Right renal pelvis (tissue), 4 donors: ENCODE data around the gene MFAP1. TPM values are rescaled to one million over a fixed set of nuclear protein-coding genes. Genes with fewer than 3 reads are reported as not detected.

ENCODE experiments used
- DNase-seq, 4 donors: peaks; one replicate each; pipeline ENCODE4 v3.0.0-alpha.2; 2013; ENCODE audit warnings: low read depth in 4 of 4, low spot score in 3 of 4, missing footprints in 1 of 4
- polyA plus RNA-seq, 4 donors: library from polyadenylated mRNA; unstranded; fragments of 120-200 nt; gene quantifications; one replicate each; pipeline ENCODE4 v1.2.1, GENCODE V29; 2013; ENCODE audit not compliant: insufficient read length in 4 of 4

MFAP1 gene
- polyA plus RNA-seq, 4 donors: 63.6 to 69.5 (median 67.2) TPM

DNA sequence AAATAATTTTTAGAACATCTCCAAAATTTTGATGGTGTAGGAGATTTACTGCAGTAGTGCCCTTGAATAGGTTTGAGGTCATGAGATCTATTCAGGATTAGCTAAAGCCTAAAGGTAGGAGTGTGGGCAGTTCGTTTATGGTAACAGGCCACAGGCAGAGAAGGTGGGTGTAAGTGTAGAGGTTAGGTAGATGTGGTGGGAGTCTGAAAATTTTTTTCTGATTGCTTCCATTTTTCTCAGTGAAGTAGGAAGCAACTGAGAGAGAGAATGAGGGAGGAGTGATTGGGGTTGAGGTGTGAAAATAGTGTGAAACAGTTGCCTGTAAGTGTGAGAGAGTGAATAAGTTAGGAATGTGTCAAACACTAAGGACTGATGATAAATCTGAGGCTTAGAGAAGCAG is 45.5 kb downstream of the MFAP1 start:
- DNase-seq: no peak

DNA sequence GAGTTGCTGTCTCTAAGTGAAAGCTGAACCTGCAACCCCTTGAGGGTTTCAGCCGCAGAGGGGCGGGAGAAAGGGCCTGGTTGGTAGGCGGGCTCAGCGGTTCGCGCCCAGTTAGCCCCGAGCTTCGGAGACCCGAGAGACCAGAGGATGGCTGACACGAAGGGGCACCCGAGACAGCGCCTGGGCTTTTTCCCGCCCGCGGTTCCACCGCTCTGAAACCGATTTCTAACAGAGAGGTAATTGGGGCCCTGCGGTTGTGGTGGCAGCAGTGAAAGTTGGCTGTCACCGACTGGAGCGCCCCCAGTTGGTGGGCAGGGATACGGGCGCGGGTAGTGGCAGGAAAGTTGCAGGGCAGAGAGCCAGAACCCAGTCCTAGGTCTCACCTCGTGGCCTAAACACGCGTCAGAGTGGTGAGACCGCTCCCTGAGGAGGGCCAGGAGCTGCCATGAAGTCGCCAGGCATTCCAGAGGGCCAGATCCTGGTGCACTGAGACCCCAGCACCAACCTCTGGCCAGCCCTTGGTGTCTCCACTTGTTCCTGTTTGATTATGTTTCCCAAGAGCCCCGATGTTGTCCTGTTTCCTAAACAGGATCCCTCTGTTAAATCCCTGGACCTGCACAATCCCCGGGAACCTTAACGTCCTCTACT is 47.1 kb downstream of the MFAP1 start:
- peak in 1 of 4 donors; percentile 57 for DNase-seq

- no peak for DNase-seq
Measured at GRCh38 chr15:43776718-43777266, 47.7 kb downstream of the MFAP1 start, which contains the start of gene ELL3. Gene ELL3, minus strand, starts transcription at chr15:43776966. Its CDS starts 65 bp downstream, at chr15:43776901.

GRCh38 chr15:43776101-43776717 is 48.3 kb downstream of the MFAP1 start:
- DNase-seq: no peak

DNA sequence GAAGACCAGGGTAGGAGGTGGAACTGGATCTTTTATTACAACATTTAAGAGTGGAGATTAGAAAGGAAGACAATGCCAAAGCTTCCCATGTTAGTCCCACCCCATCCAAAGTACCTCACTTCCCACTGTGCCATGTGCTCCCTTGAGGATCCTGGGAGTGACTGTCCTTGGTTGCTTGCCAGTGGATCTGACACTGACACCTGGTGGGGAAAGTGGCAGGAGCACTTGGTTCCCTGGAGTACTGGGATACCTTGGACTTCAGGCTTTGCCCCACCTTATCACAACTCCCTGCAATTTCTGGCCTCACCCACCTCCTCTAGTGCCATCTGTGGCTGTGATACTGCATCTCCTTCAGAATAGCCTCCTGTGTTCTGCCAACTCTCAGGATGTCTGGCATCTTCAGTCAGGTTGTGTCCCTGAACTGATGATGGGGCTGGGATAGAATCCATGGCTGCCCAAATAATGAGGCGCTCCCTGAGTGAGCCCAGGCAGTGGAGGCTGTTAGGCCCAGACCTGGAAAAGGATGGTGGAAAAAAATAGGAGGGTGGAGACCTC is 49.0 kb downstream of the MFAP1 start:
- no peak for DNase-seq

GRCh38 chr15:43774062-43774461 is 50.4 kb downstream of the MFAP1 start:
- DNase-seq: no peak

DNA sequence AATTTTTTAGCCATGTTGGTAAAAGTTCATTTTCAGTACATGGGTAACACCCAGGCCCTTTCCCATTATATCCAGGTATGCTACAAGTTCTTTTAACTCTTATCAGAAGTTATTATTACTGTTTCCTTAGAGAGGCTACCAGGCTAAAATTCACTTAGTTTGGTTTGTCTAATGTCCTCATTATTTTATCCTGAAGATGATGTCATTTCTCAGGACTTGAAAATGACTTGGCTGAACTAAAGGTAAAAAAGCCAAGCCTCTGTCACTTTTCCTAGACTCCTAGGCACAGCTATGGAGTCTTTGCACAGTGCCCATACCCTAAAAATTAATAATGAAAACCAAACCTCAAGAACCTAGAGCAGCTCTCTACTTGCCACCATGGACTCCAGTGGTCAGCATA is 51.9 kb downstream of the MFAP1 start:
- DNase-seq: no peak

DNA sequence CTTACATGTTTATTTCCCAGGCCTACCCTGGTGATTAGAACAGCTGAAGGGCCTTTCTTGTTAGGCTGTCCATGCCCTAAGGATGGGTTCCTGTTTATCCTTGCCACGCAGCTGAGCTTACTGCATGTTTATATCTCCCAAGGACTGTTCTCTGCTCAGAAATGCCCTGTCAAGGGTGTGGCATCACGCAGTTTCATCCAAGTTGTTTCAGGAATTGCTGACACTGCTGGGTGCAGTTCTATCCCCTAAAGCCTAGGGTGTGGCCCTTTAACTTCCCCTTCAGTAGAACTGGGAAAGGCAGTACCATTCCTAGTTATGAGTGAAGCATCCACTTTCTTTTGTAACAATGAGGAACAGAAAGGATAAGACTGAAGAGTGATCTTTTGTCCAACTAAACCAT is 52.7 kb downstream of the MFAP1 start:
- no peak for DNase-seq

DNA sequence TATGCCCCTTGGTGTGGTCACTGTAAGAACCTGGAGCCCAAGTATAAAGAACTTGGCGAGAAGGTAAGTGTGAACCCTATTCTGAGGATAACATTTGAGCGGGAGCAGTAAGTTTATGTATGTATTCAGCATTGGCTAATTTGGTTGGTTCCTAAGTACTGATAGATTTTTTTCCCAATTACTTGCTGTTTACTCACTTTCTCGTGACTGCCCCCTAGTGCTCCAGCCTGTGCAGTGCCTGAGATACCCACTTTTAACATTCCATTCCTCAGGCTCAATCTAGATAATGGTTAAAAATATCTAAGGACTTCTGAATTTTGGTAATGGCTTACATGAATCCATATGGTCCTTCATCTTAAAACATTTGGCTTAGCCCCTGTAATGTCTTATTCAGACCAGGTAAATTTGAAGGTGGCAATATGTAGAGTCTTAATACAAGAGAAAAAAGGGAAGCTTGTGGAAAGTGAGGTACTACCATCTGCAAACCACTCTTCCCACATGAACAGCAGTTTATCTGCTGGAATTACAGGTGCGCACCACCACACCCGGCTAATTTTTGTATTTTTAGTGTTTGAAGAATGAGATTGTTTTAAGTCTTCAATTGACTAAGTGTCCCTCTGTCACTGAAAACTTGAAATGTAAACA is 54.8 kb downstream of the MFAP1 start:
- no peak for DNase-seq

DNA sequence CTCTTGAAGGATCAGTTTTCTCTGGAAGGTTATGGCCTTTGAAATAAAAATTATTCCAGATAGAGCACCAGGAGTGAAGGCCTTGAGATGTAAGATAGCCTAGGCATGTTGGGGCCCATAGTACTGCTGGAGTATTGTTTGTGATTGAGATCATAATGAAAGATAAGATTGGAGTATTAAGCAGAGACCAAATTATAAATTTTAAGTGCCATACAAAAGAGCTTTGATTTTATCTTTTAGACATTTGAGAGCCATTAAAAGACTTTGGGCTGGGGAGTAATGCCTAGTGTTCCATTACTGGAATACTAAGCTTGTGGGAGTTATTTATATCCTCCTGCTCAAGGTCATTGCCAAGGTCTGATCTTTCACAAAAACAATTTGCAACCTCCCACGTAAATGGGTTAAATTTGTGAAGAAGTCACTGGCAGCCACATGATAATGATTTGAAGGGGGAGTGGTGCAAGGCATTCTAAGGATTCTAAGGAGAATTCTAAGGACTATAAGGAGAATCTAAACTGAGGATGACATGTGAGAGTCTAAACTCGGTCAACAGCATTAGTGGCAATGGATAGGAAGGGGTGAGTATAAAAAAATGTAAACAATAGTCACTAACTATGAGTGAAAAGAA is 60.6 kb downstream of the MFAP1 start:
- no peak for DNase-seq

DNA sequence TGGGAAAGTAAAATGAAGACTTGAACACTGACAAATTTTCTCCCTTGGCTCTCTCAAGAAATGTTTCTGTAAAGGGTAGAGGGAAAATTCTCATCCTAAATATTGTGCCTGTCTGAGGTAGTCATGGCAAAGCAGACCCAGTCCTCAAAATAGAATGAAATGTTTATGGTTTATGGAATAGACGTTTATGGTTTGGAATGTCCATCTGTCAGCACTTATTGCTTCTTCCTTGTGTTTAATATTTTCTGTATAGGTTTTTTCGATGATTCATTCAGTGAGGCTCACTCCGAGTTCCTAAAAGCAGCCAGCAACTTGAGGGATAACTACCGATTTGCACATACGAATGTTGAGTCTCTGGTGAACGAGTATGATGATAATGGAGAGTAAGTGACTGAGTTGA is 61.7 kb downstream of the MFAP1 start:
- no peak for DNase-seq

Other genes with a start within 250 kb of the MFAP1 start
- gene PPIP5K1, start 234.5 kb downstream of the MFAP1 start, polyA plus RNA-seq: 10 to 100 TPM; 19.3 to 24.8 (median 22.8) TPM
- gene CKMT1B, start 230.7 kb downstream of the MFAP1 start, polyA plus RNA-seq: 1 to 10 TPM; 2.5 to 4.2 (median 3.1) TPM
- 1 to 10 TPM in 2 of 4 donors, under 1 TPM in 2; 0.35 to 1.7 (median 0.92) TPM for gene STRC, start 205.9 kb downstream of the MFAP1 start, polyA plus RNA-seq
- 1 to 10 TPM; 2.1 to 6.9 (median 4.2) TPM for gene CATSPER2, start 175.8 kb downstream of the MFAP1 start, polyA plus RNA-seq
- 1 to 10 TPM in 3 of 4 donors, under 1 TPM in 1; 0.84 to 3.1 (median 1.7) TPM for gene CKMT1A, start 130.8 kb downstream of the MFAP1 start, polyA plus RNA-seq
- 100 to 1,000 TPM; 595 to 674 (median 634) TPM for gene PDIA3, start 78.3 kb downstream of the MFAP1 start, polyA plus RNA-seq
- 1 to 10 TPM; 2.9 to 3.9 (median 3.1) TPM for gene ELL3, start 47.7 kb downstream of the MFAP1 start, polyA plus RNA-seq
- gene SERF2, start 32.4 kb downstream of the MFAP1 start, polyA plus RNA-seq: 100 to 1,000 TPM; 602 to 717 (median 629) TPM
- under 1 TPM in 1 of 4 donors, not detected in 3; 0.26 TPM for gene SERINC4, start 24.5 kb downstream of the MFAP1 start, polyA plus RNA-seq
- 10 to 100 TPM in 3 of 4 donors, 1 to 10 TPM in 1; 8.6 to 13.6 (median 11.3) TPM for gene HYPK, start 24.1 kb downstream of the MFAP1 start, polyA plus RNA-seq
- 10 to 100 TPM; 13.4 to 14.9 (median 14.7) TPM for gene WDR76, start 2.3 kb upstream of the MFAP1 start, polyA plus RNA-seq